Right forelimb (tissue), 1 donor: ENCODE measurements around the gene ADAMTS15.

ENCODE experiments used
- DNase-seq: peaks from one replicate; pipeline ENCODE4 v3.0.0-alpha.2; 2018

Gene ADAMTS15

GRCh38 chr11:130418210-130418609, 30.2 kb upstream of the ADAMTS15 start:
- no peak for DNase-seq

GRCh38 chr11:130418756-130419155, 29.7 kb upstream of the ADAMTS15 start:
- no peak for DNase-seq

- no peak for DNase-seq
These were observed 27.8 kb upstream of the ADAMTS15 start for GRCh38 chr11:130420478-130421198.

GRCh38 chr11:130421199-130421585, 27.3 kb upstream of the ADAMTS15 start:
- no peak for DNase-seq

GRCh38 chr11:130421697-130422096, 26.7 kb upstream of the ADAMTS15 start:
- DNase-seq = no peak

- no peak for DNase-seq
These were observed 26.0 kb upstream of the ADAMTS15 start for GRCh38 chr11:130422251-130422995.

GRCh38 chr11:130423541-130424142, 24.8 kb upstream of the ADAMTS15 start:
- no peak for DNase-seq

GRCh38 chr11:130424613-130425140, 23.8 kb upstream of the ADAMTS15 start:
- no peak for DNase-seq

- DNase-seq = no peak
These were observed 23.3 kb upstream of the ADAMTS15 start for GRCh38 chr11:130425156-130425555.

GRCh38 chr11:130426223-130426836, 22.1 kb upstream of the ADAMTS15 start:
- DNase-seq = no peak

GRCh38 chr11:130426837-130427341, 21.6 kb upstream of the ADAMTS15 start:
- DNase-seq = no peak

GRCh38 chr11:130427581-130428315, 20.7 kb upstream of the ADAMTS15 start:
- peak; percentile 65 for DNase-seq

GRCh38 chr11:130428316-130429119, 19.9 kb upstream of the ADAMTS15 start, which contains the start of gene ADAMTS8:
ADAMTS8 (minus strand) TSS chr11:130428609; CDS start chr11:130428286, 323 bp downstream.
- no peak for DNase-seq

- no peak for DNase-seq
These were observed 19.2 kb upstream of the ADAMTS15 start for GRCh38 chr11:130429120-130429681.

- no peak for DNase-seq
These were observed 18.5 kb upstream of the ADAMTS15 start for GRCh38 chr11:130429983-130430382.

GRCh38 chr11:130431331-130431773, 17.1 kb upstream of the ADAMTS15 start:
- DNase-seq = peak; percentile 81

GRCh38 chr11:130431801-130432200, 16.6 kb upstream of the ADAMTS15 start:
- no peak for DNase-seq

- DNase-seq = no peak
These were observed 15.1 kb upstream of the ADAMTS15 start for GRCh38 chr11:130433357-130433756.

GRCh38 chr11:130434521-130435223, 13.8 kb upstream of the ADAMTS15 start:
- peak; percentile 84 for DNase-seq

GRCh38 chr11:130435671-130436070, 12.8 kb upstream of the ADAMTS15 start:
- DNase-seq = no peak
